ENCODE measurements around the gene NTRK2.

- TF ChIP-seq CTCF (IDR thresholded peaks at IDR 0.05; ENCODE audit: poor library complexity) (no peak), EZH2 (IDR thresholded peaks at IDR 0.05; ENCODE audit: borderline replicate concordance) (no peak), EZH2phosphoT487 (IDR thresholded peaks at IDR 0.05; ENCODE audit: low read depth, severe bottlenecking, unreplicated experiment) (no peak)
Observed at GRCh38 chr9:84754881-84755280, 85.4 kb downstream of the NTRK2 start.

Measured in hepatocyte (in vitro differentiated cells).